WTC11 (cell line): ENCODE measurements around the gene KBTBD7.

Experiments used
- CTCF ChIP-seq: fragments of 200-600 bp; IDR thresholded peaks from 2 replicates; pipeline ENCODE4 v1.8.0; 2022; ENCODE audit warnings: antibody characterized with exemption
- ETV6 ChIP-seq: sonication (generic); formaldehyde crosslinking; IDR thresholded peaks from 2 replicates; pipeline ENCODE4 v1.8.1; 2022; ENCODE audit warnings: mild to moderate bottlenecking, missing genetic modification reagents
- JUN ChIP-seq: sonication (generic); formaldehyde crosslinking; IDR thresholded peaks from 2 replicates; pipeline ENCODE4 v1.8.0; 2023; ENCODE audit warnings: mild to moderate bottlenecking, missing genetic modification reagents
- TEAD4 ChIP-seq: sonication (generic); formaldehyde crosslinking; IDR thresholded peaks from 2 replicates; pipeline ENCODE4 v1.8.0; 2022; ENCODE audit warnings: mild to moderate bottlenecking, missing genetic modification reagents
- ZNF121 ChIP-seq: sonication (generic); formaldehyde crosslinking; IDR thresholded peaks from 2 replicates; pipeline ENCODE4 v1.8.0; 2023; ENCODE audit warnings: missing genetic modification reagents
- ZNF317 ChIP-seq: sonication (generic); formaldehyde crosslinking; IDR thresholded peaks from 2 replicates; pipeline ENCODE4 v1.8.1; 2023; ENCODE audit warnings: low read depth, mild to moderate bottlenecking, moderate library complexity, missing genetic modification reagents, borderline replicate concordance
- TF ChIP-seq, protein P1 (sequence below): sonication (generic); formaldehyde crosslinking; IDR thresholded peaks from 2 replicates; pipeline ENCODE4 v1.8.1; 2022; ENCODE audit warnings: low read depth, mild to moderate bottlenecking, moderate library complexity, missing genetic modification reagents, borderline replicate concordance
- TF ChIP-seq, protein P2 (sequence below): sonication (generic); formaldehyde crosslinking; IDR thresholded peaks from 2 replicates; pipeline ENCODE4 v1.8.0; 2022; ENCODE audit warnings: mild to moderate bottlenecking, missing genetic modification reagents

GRCh38 chr13:41199079-41199478 is 4.7 kb upstream of the KBTBD7 start:
- TF ChIP-seq, protein P1, sequence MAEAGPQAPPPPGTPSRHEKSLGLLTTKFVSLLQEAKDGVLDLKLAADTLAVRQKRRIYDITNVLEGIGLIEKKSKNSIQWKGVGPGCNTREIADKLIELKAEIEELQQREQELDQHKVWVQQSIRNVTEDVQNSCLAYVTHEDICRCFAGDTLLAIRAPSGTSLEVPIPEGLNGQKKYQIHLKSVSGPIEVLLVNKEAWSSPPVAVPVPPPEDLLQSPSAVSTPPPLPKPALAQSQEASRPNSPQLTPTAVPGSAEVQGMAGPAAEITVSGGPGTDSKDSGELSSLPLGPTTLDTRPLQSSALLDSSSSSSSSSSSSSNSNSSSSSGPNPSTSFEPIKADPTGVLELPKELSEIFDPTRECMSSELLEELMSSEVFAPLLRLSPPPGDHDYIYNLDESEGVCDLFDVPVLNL (CRISPR knock-in tag): no peak
- TF ChIP-seq ETV6 (CRISPR knock-in tag): no peak
- no peak for TF ChIP-seq CTCF
- TF ChIP-seq ZNF317 (CRISPR knock-in tag): no peak
- no peak for TF ChIP-seq TEAD4
- TF ChIP-seq JUN (CRISPR knock-in tag): no peak
- TF ChIP-seq, protein P2, sequence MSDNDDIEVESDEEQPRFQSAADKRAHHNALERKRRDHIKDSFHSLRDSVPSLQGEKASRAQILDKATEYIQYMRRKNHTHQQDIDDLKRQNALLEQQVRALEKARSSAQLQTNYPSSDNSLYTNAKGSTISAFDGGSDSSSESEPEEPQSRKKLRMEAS: no peak
- no peak for TF ChIP-seq ZNF121 (CRISPR knock-in tag)
